HepG2 (cell line): ENCODE data around the gene PLEKHB2. TPM values are rescaled to one million over a fixed set of nuclear protein-coding genes. Genes with fewer than 3 reads are reported as not detected.

Experiments
- ATF7-NPFF ChIP-seq: sonication (generic); formaldehyde crosslinking; IDR thresholded peaks from 2 replicates; pipeline ENCODE4 v1.8.1; 2023; ENCODE audit warnings: mild to moderate bottlenecking, low read depth, missing genetic modification reagents, moderate library complexity
- BHLHE40 ChIP-seq: IDR thresholded peaks from 2 replicates; pipeline ENCODE4 v1.6.1; 2011; ENCODE audit warnings: low read length, improper control_type of control experiment
- CAMTA2 ChIP-seq: sonication (generic); formaldehyde crosslinking; IDR thresholded peaks from 2 replicates; pipeline ENCODE4 v1.4.0; 2020; ENCODE audit warnings: mild to moderate bottlenecking, missing genetic modification reagents, borderline replicate concordance
- ETV6 ChIP-seq: sonication (generic); formaldehyde crosslinking; conservative IDR thresholded peaks from 2 replicates; pipeline ENCODE4 v1.4.0; 2020; ENCODE audit warnings: missing genetic modification reagents
- MAZ ChIP-seq, 2 experiments: sonication (generic) in 1 of 2; formaldehyde crosslinking in 1 of 2; IDR thresholded peaks; 2 replicates each; pipeline versions ENCODE4 v1.5.0 to v1.6.1; 2012 to 2020; ENCODE audit warnings: low read depth in 2 of 2, mild to moderate bottlenecking in 2 of 2, borderline replicate concordance in 1 of 2, improper control_type of control experiment in 1 of 2, low read length in 1 of 2, missing genetic modification reagents in 1 of 2, moderate library complexity in 1 of 2
- MTA3 ChIP-seq: sonication (generic); formaldehyde crosslinking; IDR thresholded peaks from 2 replicates; pipeline ENCODE4 v1.4.0; 2020; ENCODE audit warnings: missing genetic modification reagents
- NR3C1 ChIP-seq: sonication (generic); formaldehyde crosslinking; IDR thresholded peaks from 2 replicates; pipeline ENCODE4 v1.4.0; 2020; ENCODE audit warnings: missing genetic modification reagents
- POLR2A ChIP-seq, 2 experiments: IDR thresholded peaks; 2 replicates each; pipeline ENCODE4 v1.6.1; 2011; ENCODE audit warnings: low read depth in 2 of 2, low read length in 2 of 2, mild to moderate bottlenecking in 1 of 2, moderate library complexity in 1 of 2; ENCODE audit not compliant: insufficient read depth in 1 of 2
- RXRB ChIP-seq: IDR thresholded peaks from 2 replicates; pipeline ENCODE4 v1.6.1; 2016; ENCODE audit warnings: borderline replicate concordance, missing genetic modification reagents, missing compliant biosample characterization
- SIN3A ChIP-seq: IDR thresholded peaks from 2 replicates; pipeline ENCODE4 v1.6.1; 2011; ENCODE audit warnings: low read depth, mild to moderate bottlenecking, control low read depth, low read length, borderline replicate concordance
- SMAD3 ChIP-seq: sonication (generic); formaldehyde crosslinking; IDR thresholded peaks from 2 replicates; pipeline ENCODE4 v1.4.0; 2020; ENCODE audit warnings: missing genetic modification reagents
- SOX5 ChIP-seq: IDR thresholded peaks from 2 replicates; pipeline ENCODE4 v1.6.1; 2016; ENCODE audit warnings: borderline replicate concordance
- TP53 ChIP-seq: sonication (generic); formaldehyde crosslinking; conservative IDR thresholded peaks from 2 replicates; pipeline ENCODE4 v1.4.0; 2020; ENCODE audit warnings: missing genetic modification reagents
- U2AF2 ChIP-seq: fragments of 200-400 bp; formaldehyde crosslinking; IDR thresholded peaks from 2 replicates; pipeline ENCODE4 v1.6.1; 2017; ENCODE audit warnings: low read depth, mild to moderate bottlenecking, low read length
- ZFP36L1 ChIP-seq: sonication (generic); formaldehyde crosslinking; IDR thresholded peaks from 2 replicates; pipeline ENCODE4 v1.8.0; 2022; ENCODE audit warnings: mild to moderate bottlenecking, missing genetic modification reagents, moderate library complexity
- ZNF263 ChIP-seq: sonication (generic); formaldehyde crosslinking; IDR thresholded peaks from 2 replicates; pipeline ENCODE4 v1.4.0; 2020; ENCODE audit warnings: missing genetic modification reagents
- ZNF296 ChIP-seq: sonication (generic); formaldehyde crosslinking; conservative IDR thresholded peaks from 2 replicates; pipeline ENCODE4 v1.5.0; 2020; ENCODE audit warnings: mild to moderate bottlenecking, missing genetic modification reagents
- ZNF672 ChIP-seq: sonication (generic); formaldehyde crosslinking; IDR thresholded peaks from 2 replicates; pipeline ENCODE4 v1.8.1; 2022; ENCODE audit warnings: missing genetic modification reagents
- ZNF83 ChIP-seq: sonication (generic); formaldehyde crosslinking; IDR thresholded peaks from 2 replicates; pipeline ENCODE4 v1.4.0; 2020; ENCODE audit warnings: missing genetic modification reagents, mild to moderate bottlenecking, borderline replicate concordance
- polyA plus RNA-seq, 8 experiments: library from polyadenylated mRNA; depleted of rRNA in 3 of 8; stranded (reverse) in 7 of 8; unstranded in 1 of 8; fragments of >200 nt; fragmentation: Illumina TruSeq in 4 of 8; extraction: Trizol in 4 of 8; gene quantifications; 2 replicates each; pipeline versions ENCODE4 v1.2.1 to v1.2.3, GENCODE V29; 2011 to 2016; ENCODE audit warnings: low read depth in 4 of 8, missing spikeins in 1 of 8, mixed read lengths in 1 of 8; ENCODE audit not compliant: insufficient read depth in 1 of 8
- total RNA-seq, 5 experiments: library from RNA; depleted of rRNA; stranded (reverse); fragments of >200 nt; fragmentation: Illumina TruSeq; extraction: Trizol; gene quantifications; 2 replicates each; pipeline ENCODE4 v1.2.3, GENCODE V29; 2016; ENCODE audit warnings: low read depth in 1 of 5
- TF ChIP-seq, protein P1 (sequence below): sonication (generic); formaldehyde crosslinking; IDR thresholded peaks from 2 replicates; pipeline ENCODE4 v1.8.0; 2022; ENCODE audit warnings: missing genetic modification reagents, mild to moderate bottlenecking, moderate library complexity, borderline replicate concordance
- TF ChIP-seq, protein P2 (sequence below): sonication (generic); formaldehyde crosslinking; IDR thresholded peaks from 2 replicates; pipeline ENCODE4 v1.8.1; 2023; ENCODE audit warnings: missing genetic modification reagents, mild to moderate bottlenecking, borderline replicate concordance
- TF ChIP-seq, protein P3 (sequence below): sonication (generic); formaldehyde crosslinking; IDR thresholded peaks from 2 replicates; pipeline ENCODE4 v1.5.0; 2020; ENCODE audit warnings: mild to moderate bottlenecking, low read depth, missing genetic modification reagents, borderline replicate concordance
- TF ChIP-seq, protein P4 (sequence below): sonication (generic); formaldehyde crosslinking; IDR thresholded peaks from 2 replicates; pipeline ENCODE4 v1.4.0; 2020; ENCODE audit warnings: missing genetic modification reagents, borderline replicate concordance
- TF ChIP-seq, protein P5 (sequence below): IDR thresholded peaks from 2 replicates; pipeline ENCODE4 v1.6.1; 2018; ENCODE audit warnings: missing genetic modification reagents

PLEKHB2 gene
- total and polyA plus RNA-seq, 2 of the 13 experiments (the other 11 are each of a cell fraction or from before 2014, with no cell fraction given) = 73.0 to 78.9 TPM

DNA sequence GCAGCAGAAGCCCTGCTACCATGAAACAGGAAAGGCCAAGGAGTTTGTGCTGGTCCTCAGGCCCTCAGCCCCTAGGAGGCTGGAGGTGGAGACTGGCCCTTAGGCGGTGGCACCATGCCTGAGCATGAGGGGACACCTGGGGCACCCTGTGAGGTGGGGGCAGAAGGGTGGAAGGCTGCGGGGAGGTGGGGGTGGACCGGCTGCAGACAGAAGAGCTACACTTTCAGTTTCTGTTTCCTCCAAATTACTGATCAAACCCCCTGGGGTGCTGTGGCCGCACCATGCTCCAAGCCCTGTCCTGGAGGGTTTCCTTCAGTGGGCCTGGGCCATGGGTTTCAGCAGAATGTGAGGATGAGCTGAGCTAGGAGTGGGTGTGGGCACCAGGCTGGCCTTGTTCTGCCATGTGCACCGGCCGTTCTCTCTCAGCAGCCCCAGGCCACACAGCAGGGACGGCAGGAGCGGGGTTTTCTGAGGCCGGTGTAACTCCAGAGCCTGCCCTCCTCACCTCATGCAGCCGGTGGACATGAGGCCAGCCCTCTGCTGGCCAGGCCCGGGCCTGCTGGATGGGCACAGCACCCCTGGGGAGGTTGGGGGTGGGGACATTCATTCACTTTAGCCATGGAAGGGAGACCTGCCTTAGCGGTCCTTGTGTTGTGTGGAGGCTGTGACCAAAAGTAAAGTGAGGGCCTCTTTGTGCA, 51.5 kb downstream of the PLEKHB2 start (continued):
- TF ChIP-seq, protein P1, sequence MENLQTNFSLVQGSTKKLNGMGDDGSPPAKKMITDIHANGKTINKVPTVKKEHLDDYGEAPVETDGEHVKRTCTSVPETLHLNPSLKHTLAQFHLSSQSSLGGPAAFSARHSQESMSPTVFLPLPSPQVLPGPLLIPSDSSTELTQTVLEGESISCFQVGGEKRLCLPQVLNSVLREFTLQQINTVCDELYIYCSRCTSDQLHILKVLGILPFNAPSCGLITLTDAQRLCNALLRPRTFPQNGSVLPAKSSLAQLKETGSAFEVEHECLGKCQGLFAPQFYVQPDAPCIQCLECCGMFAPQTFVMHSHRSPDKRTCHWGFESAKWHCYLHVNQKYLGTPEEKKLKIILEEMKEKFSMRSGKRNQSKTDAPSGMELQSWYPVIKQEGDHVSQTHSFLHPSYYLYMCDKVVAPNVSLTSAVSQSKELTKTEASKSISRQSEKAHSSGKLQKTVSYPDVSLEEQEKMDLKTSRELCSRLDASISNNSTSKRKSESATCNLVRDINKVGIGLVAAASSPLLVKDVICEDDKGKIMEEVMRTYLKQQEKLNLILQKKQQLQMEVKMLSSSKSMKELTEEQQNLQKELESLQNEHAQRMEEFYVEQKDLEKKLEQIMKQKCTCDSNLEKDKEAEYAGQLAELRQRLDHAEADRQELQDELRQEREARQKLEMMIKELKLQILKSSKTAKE = no peak
- TF ChIP-seq TP53 (CRISPR knock-in tag) (no peak), ZNF672 (CRISPR knock-in tag) (no peak), BHLHE40 (0 out of 2 replicates have a peak, but pooled peaks have one; percentile 3), ATF7-NPFF (CRISPR knock-in tag) (no peak), CAMTA2 (CRISPR knock-in tag) (no peak), ZNF296 (no peak), SIN3A (no peak), MTA3 (CRISPR knock-in tag) (no peak), ZNF263 (CRISPR knock-in tag) (no peak), RXRB (CRISPR knock-in tag) (no peak), SMAD3 (no peak), NR3C1 (no peak), POLR2A (IDR thresholded peaks at IDR 0.05; ENCODE audit: insufficient read depth in 1 of 2, low read depth in 2 of 2, low read length in 2 of 2) (no peak), ZNF83 (CRISPR knock-in tag) (no peak), U2AF2 (no peak), ZFP36L1 (CRISPR knock-in tag) (no peak), MAZ (IDR thresholded peaks at IDR 0.05; ENCODE audit: borderline replicate concordance, low read depth, low read length) (no peak), MAZ (CRISPR knock-in tag; IDR thresholded peaks at IDR 0.05; ENCODE audit: low read depth) (no peak), SOX5 (no peak), ETV6 (no peak)
- TF ChIP-seq, protein P2, sequence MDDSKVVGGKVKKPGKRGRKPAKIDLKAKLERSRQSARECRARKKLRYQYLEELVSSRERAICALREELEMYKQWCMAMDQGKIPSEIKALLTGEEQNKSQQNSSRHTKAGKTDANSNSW (CRISPR knock-in tag) = no peak
- TF ChIP-seq, protein P3, sequence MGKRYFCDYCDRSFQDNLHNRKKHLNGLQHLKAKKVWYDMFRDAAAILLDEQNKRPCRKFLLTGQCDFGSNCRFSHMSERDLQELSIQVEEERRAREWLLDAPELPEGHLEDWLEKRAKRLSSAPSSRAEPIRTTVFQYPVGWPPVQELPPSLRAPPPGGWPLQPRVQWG (CRISPR knock-in tag) = no peak
- TF ChIP-seq, protein P4, sequence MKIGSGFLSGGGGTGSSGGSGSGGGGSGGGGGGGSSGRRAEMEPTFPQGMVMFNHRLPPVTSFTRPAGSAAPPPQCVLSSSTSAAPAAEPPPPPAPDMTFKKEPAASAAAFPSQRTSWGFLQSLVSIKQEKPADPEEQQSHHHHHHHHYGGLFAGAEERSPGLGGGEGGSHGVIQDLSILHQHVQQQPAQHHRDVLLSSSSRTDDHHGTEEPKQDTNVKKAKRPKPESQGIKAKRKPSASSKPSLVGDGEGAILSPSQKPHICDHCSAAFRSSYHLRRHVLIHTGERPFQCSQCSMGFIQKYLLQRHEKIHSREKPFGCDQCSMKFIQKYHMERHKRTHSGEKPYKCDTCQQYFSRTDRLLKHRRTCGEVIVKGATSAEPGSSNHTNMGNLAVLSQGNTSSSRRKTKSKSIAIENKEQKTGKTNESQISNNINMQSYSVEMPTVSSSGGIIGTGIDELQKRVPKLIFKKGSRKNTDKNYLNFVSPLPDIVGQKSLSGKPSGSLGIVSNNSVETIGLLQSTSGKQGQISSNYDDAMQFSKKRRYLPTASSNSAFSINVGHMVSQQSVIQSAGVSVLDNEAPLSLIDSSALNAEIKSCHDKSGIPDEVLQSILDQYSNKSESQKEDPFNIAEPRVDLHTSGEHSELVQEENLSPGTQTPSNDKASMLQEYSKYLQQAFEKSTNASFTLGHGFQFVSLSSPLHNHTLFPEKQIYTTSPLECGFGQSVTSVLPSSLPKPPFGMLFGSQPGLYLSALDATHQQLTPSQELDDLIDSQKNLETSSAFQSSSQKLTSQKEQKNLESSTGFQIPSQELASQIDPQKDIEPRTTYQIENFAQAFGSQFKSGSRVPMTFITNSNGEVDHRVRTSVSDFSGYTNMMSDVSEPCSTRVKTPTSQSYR (CRISPR knock-in tag) = peak; percentile 54; the same call in 1 of the 2 replicates
- TF ChIP-seq, protein P5, sequence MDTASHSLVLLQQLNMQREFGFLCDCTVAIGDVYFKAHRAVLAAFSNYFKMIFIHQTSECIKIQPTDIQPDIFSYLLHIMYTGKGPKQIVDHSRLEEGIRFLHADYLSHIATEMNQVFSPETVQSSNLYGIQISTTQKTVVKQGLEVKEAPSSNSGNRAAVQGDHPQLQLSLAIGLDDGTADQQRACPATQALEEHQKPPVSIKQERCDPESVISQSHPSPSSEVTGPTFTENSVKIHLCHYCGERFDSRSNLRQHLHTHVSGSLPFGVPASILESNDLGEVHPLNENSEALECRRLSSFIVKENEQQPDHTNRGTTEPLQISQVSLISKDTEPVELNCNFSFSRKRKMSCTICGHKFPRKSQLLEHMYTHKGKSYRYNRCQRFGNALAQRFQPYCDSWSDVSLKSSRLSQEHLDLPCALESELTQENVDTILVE = no peak
